HL-60 (cell line): ENCODE data around the gene CSGALNACT2.

Source experiments
- GABPA ChIP-seq: IDR thresholded peaks from 2 replicates; pipeline ENCODE4 v1.6.1; 2012; ENCODE audit warnings: low read depth
- TF ChIP-seq, protein P1 (sequence below): IDR thresholded peaks from 2 replicates; pipeline ENCODE4 v1.6.1; 2012; ENCODE audit warnings: low read depth; ENCODE audit not compliant: insufficient replicate concordance
- TF ChIP-seq, protein P2 (sequence below): IDR thresholded peaks from one replicate; pipeline ENCODE4 v1.5.1; 2011; ENCODE audit warnings: low read length, control low read depth, inconsistent platforms; ENCODE audit not compliant: insufficient read depth

DNA sequence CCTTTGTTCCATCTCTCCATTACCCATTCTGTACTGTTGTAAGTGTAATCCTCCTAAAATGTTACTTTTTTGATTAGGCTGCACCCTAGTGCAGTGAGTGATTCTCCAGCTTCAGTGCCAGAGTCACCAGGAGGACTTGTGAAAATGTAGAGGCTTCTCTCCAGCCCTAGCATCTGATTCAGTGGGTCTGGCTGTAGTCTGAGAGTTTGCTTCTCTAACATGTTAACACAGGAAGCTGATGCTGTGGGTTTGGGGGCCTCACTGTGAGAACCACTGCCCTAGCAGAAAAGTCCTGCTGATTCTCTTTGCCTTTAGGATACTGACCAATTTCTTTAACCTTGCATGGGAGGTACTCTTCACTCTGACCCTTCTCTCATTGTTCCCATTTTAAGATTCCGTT is 24.4 kb downstream of the CSGALNACT2 start:
- TF ChIP-seq, protein P1, sequence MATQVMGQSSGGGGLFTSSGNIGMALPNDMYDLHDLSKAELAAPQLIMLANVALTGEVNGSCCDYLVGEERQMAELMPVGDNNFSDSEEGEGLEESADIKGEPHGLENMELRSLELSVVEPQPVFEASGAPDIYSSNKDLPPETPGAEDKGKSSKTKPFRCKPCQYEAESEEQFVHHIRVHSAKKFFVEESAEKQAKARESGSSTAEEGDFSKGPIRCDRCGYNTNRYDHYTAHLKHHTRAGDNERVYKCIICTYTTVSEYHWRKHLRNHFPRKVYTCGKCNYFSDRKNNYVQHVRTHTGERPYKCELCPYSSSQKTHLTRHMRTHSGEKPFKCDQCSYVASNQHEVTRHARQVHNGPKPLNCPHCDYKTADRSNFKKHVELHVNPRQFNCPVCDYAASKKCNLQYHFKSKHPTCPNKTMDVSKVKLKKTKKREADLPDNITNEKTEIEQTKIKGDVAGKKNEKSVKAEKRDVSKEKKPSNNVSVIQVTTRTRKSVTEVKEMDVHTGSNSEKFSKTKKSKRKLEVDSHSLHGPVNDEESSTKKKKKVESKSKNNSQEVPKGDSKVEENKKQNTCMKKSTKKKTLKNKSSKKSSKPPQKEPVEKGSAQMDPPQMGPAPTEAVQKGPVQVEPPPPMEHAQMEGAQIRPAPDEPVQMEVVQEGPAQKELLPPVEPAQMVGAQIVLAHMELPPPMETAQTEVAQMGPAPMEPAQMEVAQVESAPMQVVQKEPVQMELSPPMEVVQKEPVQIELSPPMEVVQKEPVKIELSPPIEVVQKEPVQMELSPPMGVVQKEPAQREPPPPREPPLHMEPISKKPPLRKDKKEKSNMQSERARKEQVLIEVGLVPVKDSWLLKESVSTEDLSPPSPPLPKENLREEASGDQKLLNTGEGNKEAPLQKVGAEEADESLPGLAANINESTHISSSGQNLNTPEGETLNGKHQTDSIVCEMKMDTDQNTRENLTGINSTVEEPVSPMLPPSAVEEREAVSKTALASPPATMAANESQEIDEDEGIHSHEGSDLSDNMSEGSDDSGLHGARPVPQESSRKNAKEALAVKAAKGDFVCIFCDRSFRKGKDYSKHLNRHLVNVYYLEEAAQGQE, result no peak
- TF ChIP-seq, protein P2, sequence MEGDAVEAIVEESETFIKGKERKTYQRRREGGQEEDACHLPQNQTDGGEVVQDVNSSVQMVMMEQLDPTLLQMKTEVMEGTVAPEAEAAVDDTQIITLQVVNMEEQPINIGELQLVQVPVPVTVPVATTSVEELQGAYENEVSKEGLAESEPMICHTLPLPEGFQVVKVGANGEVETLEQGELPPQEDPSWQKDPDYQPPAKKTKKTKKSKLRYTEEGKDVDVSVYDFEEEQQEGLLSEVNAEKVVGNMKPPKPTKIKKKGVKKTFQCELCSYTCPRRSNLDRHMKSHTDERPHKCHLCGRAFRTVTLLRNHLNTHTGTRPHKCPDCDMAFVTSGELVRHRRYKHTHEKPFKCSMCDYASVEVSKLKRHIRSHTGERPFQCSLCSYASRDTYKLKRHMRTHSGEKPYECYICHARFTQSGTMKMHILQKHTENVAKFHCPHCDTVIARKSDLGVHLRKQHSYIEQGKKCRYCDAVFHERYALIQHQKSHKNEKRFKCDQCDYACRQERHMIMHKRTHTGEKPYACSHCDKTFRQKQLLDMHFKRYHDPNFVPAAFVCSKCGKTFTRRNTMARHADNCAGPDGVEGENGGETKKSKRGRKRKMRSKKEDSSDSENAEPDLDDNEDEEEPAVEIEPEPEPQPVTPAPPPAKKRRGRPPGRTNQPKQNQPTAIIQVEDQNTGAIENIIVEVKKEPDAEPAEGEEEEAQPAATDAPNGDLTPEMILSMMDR, result no peak
- TF ChIP-seq GABPA, result no peak
